Panc1 (cell line): ENCODE results near the gene HTR3C.

Experiments
- POLR2AphosphoS5 ChIP-seq: IDR thresholded peaks from 2 replicates; pipeline ENCODE4 v1.6.1; 2012; ENCODE audit warnings: mild to moderate bottlenecking, low read depth, low read length, moderate library complexity
- TF ChIP-seq, protein P1 (sequence below): fragments of 450-650 bp; IDR thresholded peaks from 2 replicates; pipeline ENCODE4 v1.5.1; 2017; ENCODE audit warnings: mild to moderate bottlenecking

DNA sequence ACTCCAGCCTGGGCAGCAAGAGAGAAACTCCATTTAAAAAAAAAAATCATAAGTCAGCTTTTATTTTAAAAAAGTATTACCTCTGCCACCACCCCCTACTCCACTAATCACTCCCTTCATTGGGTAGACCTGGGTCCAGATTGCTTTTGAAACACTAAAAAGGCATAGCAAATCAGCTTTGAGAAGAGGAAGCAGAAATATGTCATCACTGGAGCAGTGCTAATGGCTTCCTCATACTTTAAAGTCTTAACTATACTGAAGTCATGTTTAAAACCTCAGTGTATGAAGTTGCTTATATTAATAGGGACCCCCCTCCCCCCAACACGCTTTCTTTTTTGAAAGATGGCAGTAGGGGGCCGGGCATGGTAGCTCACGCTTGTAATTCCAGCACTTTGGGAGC lies 22.3 kb upstream of the HTR3C start:
- TF ChIP-seq, protein P1, sequence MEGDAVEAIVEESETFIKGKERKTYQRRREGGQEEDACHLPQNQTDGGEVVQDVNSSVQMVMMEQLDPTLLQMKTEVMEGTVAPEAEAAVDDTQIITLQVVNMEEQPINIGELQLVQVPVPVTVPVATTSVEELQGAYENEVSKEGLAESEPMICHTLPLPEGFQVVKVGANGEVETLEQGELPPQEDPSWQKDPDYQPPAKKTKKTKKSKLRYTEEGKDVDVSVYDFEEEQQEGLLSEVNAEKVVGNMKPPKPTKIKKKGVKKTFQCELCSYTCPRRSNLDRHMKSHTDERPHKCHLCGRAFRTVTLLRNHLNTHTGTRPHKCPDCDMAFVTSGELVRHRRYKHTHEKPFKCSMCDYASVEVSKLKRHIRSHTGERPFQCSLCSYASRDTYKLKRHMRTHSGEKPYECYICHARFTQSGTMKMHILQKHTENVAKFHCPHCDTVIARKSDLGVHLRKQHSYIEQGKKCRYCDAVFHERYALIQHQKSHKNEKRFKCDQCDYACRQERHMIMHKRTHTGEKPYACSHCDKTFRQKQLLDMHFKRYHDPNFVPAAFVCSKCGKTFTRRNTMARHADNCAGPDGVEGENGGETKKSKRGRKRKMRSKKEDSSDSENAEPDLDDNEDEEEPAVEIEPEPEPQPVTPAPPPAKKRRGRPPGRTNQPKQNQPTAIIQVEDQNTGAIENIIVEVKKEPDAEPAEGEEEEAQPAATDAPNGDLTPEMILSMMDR, result no peak
- TF ChIP-seq POLR2AphosphoS5, result no peak
